SK-N-SH (cell line): ENCODE measurements around the gene DYRK2. TPM values are rescaled to one million over a fixed set of nuclear protein-coding genes. Genes with fewer than 3 reads are reported as not detected.

Experiments used
- CTCF ChIA-PET: fragments of 300-600, 350-600 bp; formaldehyde crosslinking; extraction: SDS; loops from one replicate; lab custom pipeline; 2021; lab: Yijun Ruan, JAX
- POLR2A ChIA-PET: fragments of 350-600 bp; sonication (Branson Sonifier 250); formaldehyde crosslinking; extraction: SDS; loops from one replicate; lab custom pipeline; 2020; ENCODE audit warnings: antibody characterized with exemption, inconsistent platforms; lab: Yijun Ruan, JAX
- DNase-seq: peaks from one replicate; pipeline ENCODE4 v3.0.0; 2012
- H2AFZ ChIP-seq: fragments of 200-600 bp; sonication (generic); 2 replicates; pipeline ENCODE4 v1.8.1; 2016; ENCODE audit warnings: antibody characterized with exemption, mild to moderate bottlenecking, low read depth
- H3F3A ChIP-seq: fragments of 200-600 bp; sonication (generic); replicated peaks from 2 replicates; pipeline ENCODE3; 2016; ENCODE audit warnings: antibody characterized with exemption, mild to moderate bottlenecking; ENCODE audit not compliant: insufficient read depth
- H3K27ac ChIP-seq, 2 experiments: fragments of 200-500 bp in 1 of 2; fragments of 200-600 bp in 1 of 2; sonication (Bioruptor generic) in 1 of 2; sonication (generic), shearing (Covaris generic) in 1 of 2; 2 replicates each; pipeline versions ENCODE4 v1.5.1 to v1.6.1; 2014 to 2016; ENCODE audit warnings: low read depth in 2 of 2, inconsistent platforms in 1 of 2, low read length in 1 of 2, mild to moderate bottlenecking in 1 of 2, mixed read lengths in 1 of 2
- H3K27me3 ChIP-seq: fragments of 200-600 bp; sonication (generic), shearing (Covaris generic); 2 replicates; pipeline ENCODE4 v1.6.1; 2016; ENCODE audit warnings: mixed run types; ENCODE audit not compliant: insufficient read depth
- H3K36me3 ChIP-seq, 2 experiments: fragments of 200-500 bp in 1 of 2; fragments of 200-600 bp in 1 of 2; sonication (Bioruptor generic) in 1 of 2; sonication (generic) in 1 of 2; replicated peaks in 1 of 2; 2 replicates each; pipeline versions ENCODE3 to v1.5.1; 2014 to 2016; ENCODE audit warnings: low read length in 1 of 2, mild to moderate bottlenecking in 1 of 2; ENCODE audit not compliant: insufficient read depth in 2 of 2, control insufficient read depth in 1 of 2
- H3K4me1 ChIP-seq, 2 experiments: fragments of 200-500 bp in 1 of 2; fragments of 200-600 bp in 1 of 2; sonication (Bioruptor generic) in 1 of 2; sonication (generic), shearing (Covaris generic) in 1 of 2; 2 replicates each; pipeline versions ENCODE4 v1.5.1 to v1.6.1; 2014 to 2016; ENCODE audit warnings: low read depth in 1 of 2, low read length in 1 of 2, mixed run types in 1 of 2; ENCODE audit not compliant: insufficient read depth in 2 of 2, control insufficient read depth in 1 of 2
- H3K4me2 ChIP-seq: fragments of 200-600 bp; sonication (generic), shearing (Covaris generic); 2 replicates; pipeline ENCODE4 v1.6.1; 2017; ENCODE audit warnings: mixed run types
- H3K4me3 ChIP-seq, 2 experiments: fragments of 200-500 bp in 1 of 2; fragments of 200-600 bp in 1 of 2; sonication (Bioruptor generic) in 1 of 2; sonication (generic), shearing (Covaris generic) in 1 of 2; 2 replicates each; pipeline versions ENCODE4 v1.5.1 to v1.8.1; 2014 to 2016; ENCODE audit warnings: low read depth in 2 of 2, inconsistent platforms in 1 of 2, low read length in 1 of 2, mild to moderate bottlenecking in 1 of 2, mixed read lengths in 1 of 2, moderate library complexity in 1 of 2
- H3K79me2 ChIP-seq: fragments of 200-600 bp; sonication (generic); 2 replicates; pipeline ENCODE4 v1.8.1; 2017; ENCODE audit warnings: mild to moderate bottlenecking; ENCODE audit not compliant: insufficient read depth
- H3K9ac ChIP-seq: fragments of 200-600 bp; sonication (generic); 2 replicates; pipeline ENCODE4 v1.6.1; 2017; ENCODE audit warnings: mixed run types
- H3K9me2 ChIP-seq: fragments of 200-600 bp; sonication (generic); 2 replicates; pipeline ENCODE4 v1.6.1; 2017; ENCODE audit warnings: mixed run types
- H3K9me3 ChIP-seq: fragments of 200-600 bp; sonication (generic); 2 replicates; pipeline ENCODE4 v1.6.1; 2017; ENCODE audit warnings: mixed run types, mild to moderate bottlenecking, moderate library complexity
- H4K20me1 ChIP-seq: fragments of 200-600 bp; sonication (generic); 2 replicates; pipeline ENCODE4 v1.6.1; 2017; ENCODE audit warnings: mild to moderate bottlenecking, mixed run types; ENCODE audit not compliant: insufficient read depth
- EP300 ChIP-seq, 2 experiments: IDR thresholded peaks; 2 replicates each; pipeline versions ENCODE4 v1.4.0 to v1.6.1; 2012; ENCODE audit warnings: borderline replicate concordance in 1 of 2, low read depth in 1 of 2, low read length in 1 of 2
- GATA2 ChIP-seq: sonication (generic); formaldehyde crosslinking; IDR thresholded peaks from 2 replicates; pipeline ENCODE4 v1.5.0; 2020; ENCODE audit warnings: mild to moderate bottlenecking, missing genetic modification reagents
- NFIC ChIP-seq: IDR thresholded peaks from 2 replicates; pipeline ENCODE4 v1.4.0; 2012; ENCODE audit warnings: borderline replicate concordance
- NRF1 ChIP-seq: IDR thresholded peaks from 2 replicates; pipeline ENCODE4 v1.6.1; 2012; ENCODE audit warnings: low read depth, mild to moderate bottlenecking, low read length
- SMC3 ChIP-seq: IDR thresholded peaks from 2 replicates; pipeline ENCODE4 v1.6.1; 2012; ENCODE audit warnings: low read depth, low read length, improper control_type of control experiment
- YY1 ChIP-seq: IDR thresholded peaks from 2 replicates; pipeline ENCODE4 v1.4.0; 2012; ENCODE audit warnings: low read depth, mild to moderate bottlenecking
- WGBS: methylation state at CpG from one replicate; pipeline ENCODE4 v1.1.6; 2017; ENCODE audit warnings: low lambda C conversion rate; 5-methylcytosine and 5-hydroxymethylcytosine counted together
- polyA plus RNA-seq, 3 experiments: library from polyadenylated mRNA; depleted of rRNA; stranded (reverse); fragments of >200 nt; gene quantifications; 2 replicates each; pipeline ENCODE4 v1.2.3, GENCODE V29; 2012
- TF ChIP-seq, protein P1 (sequence below): IDR thresholded peaks from 2 replicates; pipeline ENCODE4 v1.4.0; 2012; ENCODE audit warnings: low read depth, borderline replicate concordance
- TF ChIP-seq, protein P2 (sequence below): IDR thresholded peaks from 2 replicates; pipeline ENCODE4 v1.6.1; 2012; ENCODE audit warnings: mild to moderate bottlenecking, low read depth, low read length, moderate library complexity
- TF ChIP-seq, protein P3 (sequence below): fragments of 200-600 bp; sonication (generic); IDR thresholded peaks from 2 replicates; pipeline ENCODE4 v1.6.1; 2017; ENCODE audit warnings: antibody characterized with exemption, mild to moderate bottlenecking, moderate library complexity

DYRK2 gene
- polyA plus RNA-seq, 1 of the 3 experiments (the other 2 are of a cell fraction) = 48.8 TPM

DNA sequence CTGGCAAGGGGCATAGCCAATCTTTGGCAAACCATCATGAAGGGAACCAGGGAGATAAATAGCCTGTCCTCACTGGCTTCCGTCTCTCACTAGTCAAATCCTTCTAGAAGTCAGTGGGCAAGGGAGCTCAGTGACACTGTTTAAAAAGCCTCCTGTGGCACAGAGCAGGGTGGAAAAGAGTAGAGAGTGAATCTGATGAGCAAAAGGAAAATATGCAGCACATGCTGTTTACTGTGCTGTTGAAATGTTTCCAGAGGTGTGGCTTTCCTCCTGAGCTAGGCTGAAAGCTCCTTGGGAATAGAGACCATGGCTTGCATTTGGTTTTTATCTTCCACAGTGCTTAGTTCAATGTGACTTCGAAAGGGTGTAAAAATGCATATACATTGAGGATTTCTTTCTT lies 7.7 kb upstream of the DYRK2 start (continued):
- TF ChIP-seq, protein P1, sequence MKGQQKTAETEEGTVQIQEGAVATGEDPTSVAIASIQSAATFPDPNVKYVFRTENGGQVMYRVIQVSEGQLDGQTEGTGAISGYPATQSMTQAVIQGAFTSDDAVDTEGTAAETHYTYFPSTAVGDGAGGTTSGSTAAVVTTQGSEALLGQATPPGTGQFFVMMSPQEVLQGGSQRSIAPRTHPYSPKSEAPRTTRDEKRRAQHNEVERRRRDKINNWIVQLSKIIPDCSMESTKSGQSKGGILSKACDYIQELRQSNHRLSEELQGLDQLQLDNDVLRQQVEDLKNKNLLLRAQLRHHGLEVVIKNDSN = no peak
- TF ChIP-seq NRF1 = no peak
- TF ChIP-seq, all 33 proteins: peak for 0

- CTCF ChIA-PET = no interaction called here
- Histone ChIP-seq H3K4me1 (peaks cover 6 to 8% of the 10 kb centered on the region in 2 experiments; a peak in 2 of 4 replicates), H2AFZ (no peak overlapping the region), H3K9me3 (no peaks in the 10 kb centered on the region), H3K27me3 (no peaks in the 10 kb centered on the region), H3K27ac (peak overlapping the region in 1 of 2 experiments; percentile 30; a peak in 1 of 4 replicates), H3K9ac (no peak overlapping the region), H3K4me2 (no peak overlapping the region), H3F3A (no peaks in the 10 kb centered on the region), H4K20me1 (no peaks in the 10 kb centered on the region), H3K79me2 (peaks cover 15% of the 10 kb centered on the region), H3K36me3 (peaks cover 0 to 1% of the 10 kb centered on the region in 2 experiments), H3K9me2 (no peaks in the 10 kb centered on the region), H3K4me3 (no peak overlapping the region)
- no peak for TF ChIP-seq YY1
- TF ChIP-seq SMC3 = no peak
- TF ChIP-seq NFIC = no peak
- TF ChIP-seq GATA2 = no peak
- TF ChIP-seq EP300 (IDR thresholded peaks at IDR 0.05; ENCODE audit: borderline replicate concordance in 1 of 2, low read depth in 1 of 2, low read length in 1 of 2) = no peak
- TF ChIP-seq, protein P2, sequence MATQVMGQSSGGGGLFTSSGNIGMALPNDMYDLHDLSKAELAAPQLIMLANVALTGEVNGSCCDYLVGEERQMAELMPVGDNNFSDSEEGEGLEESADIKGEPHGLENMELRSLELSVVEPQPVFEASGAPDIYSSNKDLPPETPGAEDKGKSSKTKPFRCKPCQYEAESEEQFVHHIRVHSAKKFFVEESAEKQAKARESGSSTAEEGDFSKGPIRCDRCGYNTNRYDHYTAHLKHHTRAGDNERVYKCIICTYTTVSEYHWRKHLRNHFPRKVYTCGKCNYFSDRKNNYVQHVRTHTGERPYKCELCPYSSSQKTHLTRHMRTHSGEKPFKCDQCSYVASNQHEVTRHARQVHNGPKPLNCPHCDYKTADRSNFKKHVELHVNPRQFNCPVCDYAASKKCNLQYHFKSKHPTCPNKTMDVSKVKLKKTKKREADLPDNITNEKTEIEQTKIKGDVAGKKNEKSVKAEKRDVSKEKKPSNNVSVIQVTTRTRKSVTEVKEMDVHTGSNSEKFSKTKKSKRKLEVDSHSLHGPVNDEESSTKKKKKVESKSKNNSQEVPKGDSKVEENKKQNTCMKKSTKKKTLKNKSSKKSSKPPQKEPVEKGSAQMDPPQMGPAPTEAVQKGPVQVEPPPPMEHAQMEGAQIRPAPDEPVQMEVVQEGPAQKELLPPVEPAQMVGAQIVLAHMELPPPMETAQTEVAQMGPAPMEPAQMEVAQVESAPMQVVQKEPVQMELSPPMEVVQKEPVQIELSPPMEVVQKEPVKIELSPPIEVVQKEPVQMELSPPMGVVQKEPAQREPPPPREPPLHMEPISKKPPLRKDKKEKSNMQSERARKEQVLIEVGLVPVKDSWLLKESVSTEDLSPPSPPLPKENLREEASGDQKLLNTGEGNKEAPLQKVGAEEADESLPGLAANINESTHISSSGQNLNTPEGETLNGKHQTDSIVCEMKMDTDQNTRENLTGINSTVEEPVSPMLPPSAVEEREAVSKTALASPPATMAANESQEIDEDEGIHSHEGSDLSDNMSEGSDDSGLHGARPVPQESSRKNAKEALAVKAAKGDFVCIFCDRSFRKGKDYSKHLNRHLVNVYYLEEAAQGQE = no peak
- TF ChIP-seq, protein P3, sequence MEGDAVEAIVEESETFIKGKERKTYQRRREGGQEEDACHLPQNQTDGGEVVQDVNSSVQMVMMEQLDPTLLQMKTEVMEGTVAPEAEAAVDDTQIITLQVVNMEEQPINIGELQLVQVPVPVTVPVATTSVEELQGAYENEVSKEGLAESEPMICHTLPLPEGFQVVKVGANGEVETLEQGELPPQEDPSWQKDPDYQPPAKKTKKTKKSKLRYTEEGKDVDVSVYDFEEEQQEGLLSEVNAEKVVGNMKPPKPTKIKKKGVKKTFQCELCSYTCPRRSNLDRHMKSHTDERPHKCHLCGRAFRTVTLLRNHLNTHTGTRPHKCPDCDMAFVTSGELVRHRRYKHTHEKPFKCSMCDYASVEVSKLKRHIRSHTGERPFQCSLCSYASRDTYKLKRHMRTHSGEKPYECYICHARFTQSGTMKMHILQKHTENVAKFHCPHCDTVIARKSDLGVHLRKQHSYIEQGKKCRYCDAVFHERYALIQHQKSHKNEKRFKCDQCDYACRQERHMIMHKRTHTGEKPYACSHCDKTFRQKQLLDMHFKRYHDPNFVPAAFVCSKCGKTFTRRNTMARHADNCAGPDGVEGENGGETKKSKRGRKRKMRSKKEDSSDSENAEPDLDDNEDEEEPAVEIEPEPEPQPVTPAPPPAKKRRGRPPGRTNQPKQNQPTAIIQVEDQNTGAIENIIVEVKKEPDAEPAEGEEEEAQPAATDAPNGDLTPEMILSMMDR = no peak
- POLR2A ChIA-PET = no interaction called here
- WGBS = 92% methylated on average over 7 of the region's 7 CpGs
- DNase-seq = no peak
Observed at GRCh38 chr12:67645126-67645525, 3.4 kb upstream of the DYRK2 start.
